ENCODE results near the gene TSPAN13.

DNA sequence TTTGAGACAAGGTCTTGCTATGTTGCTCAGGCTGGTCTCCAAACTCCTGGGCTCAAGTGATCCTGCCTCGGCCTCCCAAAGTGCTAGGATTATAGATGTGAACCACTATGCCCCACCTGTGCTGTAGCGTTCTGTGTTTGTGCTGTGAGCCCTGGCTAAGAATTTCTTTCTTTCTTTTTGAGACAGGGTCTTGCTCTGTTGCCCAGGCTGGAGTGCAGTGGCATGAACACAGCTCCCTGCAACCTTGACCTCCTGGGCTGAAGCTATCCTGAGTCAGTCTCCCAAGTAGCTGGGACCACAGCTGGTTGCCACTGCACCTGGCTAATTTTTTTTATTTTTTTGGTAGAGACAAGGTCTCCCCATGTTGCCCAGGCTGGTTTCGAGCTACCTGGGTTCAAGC, 11.4 kb downstream of the TSPAN13 start:
- no peak for TF ChIP-seq POLR2A (IDR thresholded peaks at IDR 0.05)
- TF ChIP-seq, protein P1, sequence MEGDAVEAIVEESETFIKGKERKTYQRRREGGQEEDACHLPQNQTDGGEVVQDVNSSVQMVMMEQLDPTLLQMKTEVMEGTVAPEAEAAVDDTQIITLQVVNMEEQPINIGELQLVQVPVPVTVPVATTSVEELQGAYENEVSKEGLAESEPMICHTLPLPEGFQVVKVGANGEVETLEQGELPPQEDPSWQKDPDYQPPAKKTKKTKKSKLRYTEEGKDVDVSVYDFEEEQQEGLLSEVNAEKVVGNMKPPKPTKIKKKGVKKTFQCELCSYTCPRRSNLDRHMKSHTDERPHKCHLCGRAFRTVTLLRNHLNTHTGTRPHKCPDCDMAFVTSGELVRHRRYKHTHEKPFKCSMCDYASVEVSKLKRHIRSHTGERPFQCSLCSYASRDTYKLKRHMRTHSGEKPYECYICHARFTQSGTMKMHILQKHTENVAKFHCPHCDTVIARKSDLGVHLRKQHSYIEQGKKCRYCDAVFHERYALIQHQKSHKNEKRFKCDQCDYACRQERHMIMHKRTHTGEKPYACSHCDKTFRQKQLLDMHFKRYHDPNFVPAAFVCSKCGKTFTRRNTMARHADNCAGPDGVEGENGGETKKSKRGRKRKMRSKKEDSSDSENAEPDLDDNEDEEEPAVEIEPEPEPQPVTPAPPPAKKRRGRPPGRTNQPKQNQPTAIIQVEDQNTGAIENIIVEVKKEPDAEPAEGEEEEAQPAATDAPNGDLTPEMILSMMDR (IDR thresholded peaks at IDR 0.05) = no peak
